SK-N-SH treated with all-trans-retinoic acid at 6 μM for 48 hours (cell line): ENCODE data around the gene SNX10.

Source experiments
- ATAC-seq: fragments of 200-7000 bp; cut with Tn5 transposase; 3 replicates; pipeline ENCODE4 v1.9.1; 2020; ENCODE audit warnings: mild to moderate bottlenecking, moderate library complexity
- ARNTL ChIP-seq: fragments of 450-650 bp; formaldehyde crosslinking; IDR thresholded peaks from 2 replicates; pipeline ENCODE4 v1.5.0; 2020; ENCODE audit warnings: low read depth, mild to moderate bottlenecking, moderate library complexity, borderline replicate concordance
- CREB5 ChIP-seq: fragments of 250-450 bp; sonication (Bioruptor Pico); IDR thresholded peaks from 2 replicates; pipeline ENCODE4 v1.5.1; 2020; ENCODE audit warnings: low read depth, mild to moderate bottlenecking, moderate library complexity
- ESRRG ChIP-seq: fragments of 250-450 bp; sonication (Bioruptor Pico); IDR thresholded peaks from 2 replicates; pipeline ENCODE4 v1.6.1; 2021; ENCODE audit warnings: mild to moderate bottlenecking
- GLIS3 ChIP-seq: fragments of 250-450 bp; sonication (Bioruptor Pico); IDR thresholded peaks from 2 replicates; pipeline ENCODE4 v1.5.0; 2020; ENCODE audit warnings: mild to moderate bottlenecking, moderate library complexity
- ISL1 ChIP-seq: fragments of 250-450 bp; sonication (Bioruptor Pico); IDR thresholded peaks from 2 replicates; pipeline ENCODE4 v2.1.2; 2022; ENCODE audit warnings: mild to moderate bottlenecking, moderate library complexity
- OSR1 ChIP-seq: fragments of 250-450 bp; sonication (Bioruptor Pico); IDR thresholded peaks from 2 replicates; pipeline ENCODE4 v1.8.0; 2022; ENCODE audit warnings: moderate library complexity, mild to moderate bottlenecking, inconsistent platforms
- PATZ1 ChIP-seq: fragments of 250-450 bp; sonication (Bioruptor Pico); IDR thresholded peaks from 2 replicates; pipeline ENCODE4 v1.8.0; 2020; ENCODE audit warnings: mild to moderate bottlenecking, moderate library complexity, borderline replicate concordance
- PPARA ChIP-seq: fragments of 250-450 bp; sonication (Bioruptor Pico); IDR thresholded peaks from 2 replicates; pipeline ENCODE4 v1.5.0; 2020; ENCODE audit warnings: mild to moderate bottlenecking, borderline replicate concordance
- RARB ChIP-seq: fragments of 250-450 bp; sonication (Bioruptor Pico); IDR thresholded peaks from 2 replicates; pipeline ENCODE4 v1.8.0; 2021; ENCODE audit warnings: mild to moderate bottlenecking, moderate library complexity
- SNAI2 ChIP-seq: fragments of 250-450 bp; sonication (Bioruptor Pico); IDR thresholded peaks from 2 replicates; pipeline ENCODE4 v1.5.0; 2020; ENCODE audit warnings: mild to moderate bottlenecking, moderate library complexity
- TCF4 ChIP-seq: fragments of 250-450 bp; sonication (Bioruptor Pico); IDR thresholded peaks from 2 replicates; pipeline ENCODE4 v1.8.0; 2021; ENCODE audit warnings: mild to moderate bottlenecking, moderate library complexity, borderline replicate concordance
- TOX ChIP-seq: fragments of 250-450 bp; sonication (Bioruptor Pico); IDR thresholded peaks from 2 replicates; pipeline ENCODE4 v1.8.0; 2021; ENCODE audit warnings: mild to moderate bottlenecking, moderate library complexity, borderline replicate concordance
- TSHZ2 ChIP-seq: fragments of 250-450 bp; sonication (Bioruptor Pico); IDR thresholded peaks from 2 replicates; pipeline ENCODE4 v1.5.0; 2020; ENCODE audit warnings: mild to moderate bottlenecking, moderate library complexity
- ZC3H10 ChIP-seq: fragments of 250-450 bp; sonication (Bioruptor Pico); IDR thresholded peaks from 2 replicates; pipeline ENCODE4 v1.5.1; 2021; ENCODE audit warnings: mild to moderate bottlenecking, moderate library complexity
- ZFP3 ChIP-seq: fragments of 250-450 bp; sonication (Bioruptor Pico); IDR thresholded peaks from 2 replicates; pipeline ENCODE4 v1.5.0; 2020; ENCODE audit warnings: mild to moderate bottlenecking, moderate library complexity
- ZFP30 ChIP-seq: fragments of 450-650 bp; formaldehyde crosslinking; IDR thresholded peaks from 2 replicates; pipeline ENCODE4 v1.5.0; 2022; ENCODE audit warnings: mild to moderate bottlenecking, moderate library complexity
- ZNF565 ChIP-seq: fragments of 450-650 bp; formaldehyde crosslinking; conservative IDR thresholded peaks from 2 replicates; pipeline ENCODE4 v1.5.0; 2020; ENCODE audit warnings: low read depth, mild to moderate bottlenecking, moderate library complexity
- ZNF70 ChIP-seq: fragments of 450-650 bp; formaldehyde crosslinking; IDR thresholded peaks from 2 replicates; pipeline ENCODE4 v1.5.0; 2020; ENCODE audit warnings: mild to moderate bottlenecking, moderate library complexity
- ZNF8 ChIP-seq: fragments of 450-650 bp; formaldehyde crosslinking; IDR thresholded peaks from 2 replicates; pipeline ENCODE4 v1.5.0; 2020; ENCODE audit warnings: mild to moderate bottlenecking, moderate library complexity

The SNX10 gene

GRCh38 chr7:26397796-26398426 is 106.2 kb downstream of the SNX10 start:
- ATAC-seq: peak; percentile 63

GRCh38 chr7:26398427-26398755 is 106.7 kb downstream of the SNX10 start:
- peak; percentile 80 for ATAC-seq
- TF ChIP-seq TOX (no peak), ESRRG (CRISPR knock-in tag) (no peak), ZFP3 (no peak)

More at GRCh38 chr7:26397796-26398426, 106.2 kb downstream of the SNX10 start:
- TF ChIP-seq PATZ1 (no peak), ESRRG (CRISPR knock-in tag) (0 out of 2 replicates have a peak, but pooled peaks have one; percentile 3), ZNF8 (CRISPR knock-in tag) (no peak), OSR1 (no peak), TCF4 (peak; percentile 27; the same call in 1 of the 2 replicates)

- TF ChIP-seq ZFP3: no peak
- TF ChIP-seq ARNTL (CRISPR knock-in tag): no peak
- TF ChIP-seq ZFP30: no peak
- no peak for TF ChIP-seq ZNF565
- TF ChIP-seq ZC3H10 (CRISPR knock-in tag): no peak
- TF ChIP-seq TCF4: no peak
- no peak for TF ChIP-seq ISL1 (CRISPR knock-in tag)
- no peak for TF ChIP-seq ZNF70 (CRISPR knock-in tag)
- TF ChIP-seq SNAI2 (CRISPR knock-in tag): no peak
- no peak for TF ChIP-seq ZNF8 (CRISPR knock-in tag)
- TF ChIP-seq PPARA (CRISPR knock-in tag): no peak
- no peak for TF ChIP-seq GLIS3 (CRISPR knock-in tag)
- ATAC-seq: peak; percentile 72
Observed at GRCh38 chr7:26398756-26399509, 107.3 kb downstream of the SNX10 start.

GRCh38 chr7:26399736-26400135 is 108.1 kb downstream of the SNX10 start:
- ATAC-seq: no peak
- TF ChIP-seq TCF4: no peak
- TF ChIP-seq ZNF8 (CRISPR knock-in tag): no peak
- no peak for TF ChIP-seq ZFP30
- TF ChIP-seq SNAI2 (CRISPR knock-in tag): no peak
- no peak for TF ChIP-seq PATZ1
- no peak for TF ChIP-seq GLIS3 (CRISPR knock-in tag)
- no peak for TF ChIP-seq ZNF70 (CRISPR knock-in tag)
- TF ChIP-seq ISL1 (CRISPR knock-in tag): no peak
- TF ChIP-seq ZC3H10 (CRISPR knock-in tag): no peak
- no peak for TF ChIP-seq ESRRG (CRISPR knock-in tag)
- no peak for TF ChIP-seq ARNTL (CRISPR knock-in tag)
- TF ChIP-seq RARB: no peak

- no peak for TF ChIP-seq PPARA (CRISPR knock-in tag)
- TF ChIP-seq CREB5 (CRISPR knock-in tag): no peak
- no peak for TF ChIP-seq TSHZ2 (CRISPR knock-in tag)
- no peak for ATAC-seq
Observed at GRCh38 chr7:26403640-26404039, 112.0 kb downstream of the SNX10 start.
